Neural progenitor cell (in vitro differentiated cells): Measurements from ENCODE around the gene PPP1R3A. TPM values are rescaled to one million over a fixed set of nuclear protein-coding genes. Genes with fewer than 3 reads are reported as not detected.

Source experiments
- DNase-seq: peaks from one replicate; pipeline ENCODE4 v3.0.0-alpha.2; 2016; ENCODE audit warnings: low spot score
- H2AFZ ChIP-seq: fragments of 200-600 bp; sonication (generic); replicated peaks from 2 replicates; pipeline ENCODE4 v1.6.1; 2016; ENCODE audit warnings: antibody characterized with exemption
- H3F3A ChIP-seq: fragments of 200-600 bp; sonication (generic); 2 replicates; pipeline ENCODE4 v1.6.1; 2016; ENCODE audit warnings: antibody characterized with exemption, low read depth
- H3K27ac ChIP-seq: fragments of 200-600 bp; sonication (generic); 2 replicates; pipeline ENCODE4 v1.5.1; 2016; ENCODE audit warnings: mild to moderate bottlenecking
- H3K27me3 ChIP-seq: fragments of 200-600 bp; sonication (generic); 2 replicates; pipeline ENCODE4 v1.6.1; 2016; ENCODE audit warnings: mild to moderate bottlenecking, moderate library complexity
- H3K36me3 ChIP-seq: fragments of 200-600 bp; sonication (generic); 2 replicates; pipeline ENCODE4 v1.5.1; 2016
- H3K4me1 ChIP-seq: fragments of 200-600 bp; sonication (generic); 2 replicates; pipeline ENCODE4 v1.6.1; 2016; ENCODE audit warnings: mixed run types
- H3K4me2 ChIP-seq: fragments of 200-600 bp; sonication (generic); 2 replicates; pipeline ENCODE4 v1.6.1; 2016
- H3K4me3 ChIP-seq: fragments of 200-600 bp; sonication (generic); 2 replicates; pipeline ENCODE4 v1.5.1; 2016
- H3K79me2 ChIP-seq: fragments of 200-600 bp; sonication (generic); 2 replicates; pipeline ENCODE4 v1.6.1; 2016; ENCODE audit warnings: low read depth
- H3K9ac ChIP-seq: fragments of 200-600 bp; sonication (generic); 2 replicates; pipeline ENCODE4 v1.6.1; 2016
- H3K9me3 ChIP-seq: fragments of 200-600 bp; sonication (generic); 2 replicates; pipeline ENCODE4 v1.5.1; 2016; ENCODE audit warnings: low read depth
- H4K20me1 ChIP-seq: fragments of 200-600 bp; sonication (generic); 2 replicates; pipeline ENCODE4 v1.6.1; 2016; ENCODE audit warnings: low read depth
- H3K27ac Mint-ChIP-seq: 3 replicates; pipeline ENCODE4 v1.8.0; 2021; ENCODE audit warnings: mixed read lengths
- H3K27me3 Mint-ChIP-seq: 2 replicates; pipeline ENCODE4 v1.8.0; 2022; ENCODE audit warnings: low read depth, mild to moderate bottlenecking, inconsistent platforms, moderate library complexity, mixed read lengths; ENCODE audit not compliant: insufficient read depth
- H3K36me3 Mint-ChIP-seq: 3 replicates; pipeline ENCODE4 v1.8.0; 2021; ENCODE audit warnings: mixed read lengths
- H3K4me1 Mint-ChIP-seq: 3 replicates; pipeline ENCODE4 v1.8.0; 2021; ENCODE audit warnings: mixed read lengths
- H3K4me3 Mint-ChIP-seq: 3 replicates; pipeline ENCODE4 v1.8.0; 2021; ENCODE audit warnings: mild to moderate bottlenecking, moderate library complexity, mixed read lengths
- H3K9me3 Mint-ChIP-seq: 3 replicates; pipeline ENCODE4 v1.8.0; 2020; ENCODE audit warnings: mixed read lengths
- CTCF ChIP-seq: fragments of 200-600 bp; sonication (generic); IDR thresholded peaks from 2 replicates; pipeline ENCODE4 v1.5.1; 2017; ENCODE audit warnings: antibody characterized with exemption, mild to moderate bottlenecking
- EZH2 ChIP-seq: fragments of 200-600 bp; sonication (generic); IDR thresholded peaks from 2 replicates; pipeline ENCODE4 v1.6.1; 2017; ENCODE audit warnings: antibody characterized with exemption, mild to moderate bottlenecking, moderate library complexity
- EZH2phosphoT487 ChIP-seq: fragments of 200-600 bp; sonication (generic); IDR thresholded peaks from 2 replicates; pipeline ENCODE4 v1.6.1; 2017; ENCODE audit warnings: antibody characterized with exemption
- total RNA-seq: library from RNA; depleted of rRNA; stranded (reverse); fragments of >200 nt; gene quantifications from 2 replicates; pipeline ENCODE4 v1.2.3, GENCODE V29; 2015; ENCODE audit warnings: low replicate concordance

PPP1R3A gene
- total RNA-seq, 1 donor from 2014 or later: not detected

DNA sequence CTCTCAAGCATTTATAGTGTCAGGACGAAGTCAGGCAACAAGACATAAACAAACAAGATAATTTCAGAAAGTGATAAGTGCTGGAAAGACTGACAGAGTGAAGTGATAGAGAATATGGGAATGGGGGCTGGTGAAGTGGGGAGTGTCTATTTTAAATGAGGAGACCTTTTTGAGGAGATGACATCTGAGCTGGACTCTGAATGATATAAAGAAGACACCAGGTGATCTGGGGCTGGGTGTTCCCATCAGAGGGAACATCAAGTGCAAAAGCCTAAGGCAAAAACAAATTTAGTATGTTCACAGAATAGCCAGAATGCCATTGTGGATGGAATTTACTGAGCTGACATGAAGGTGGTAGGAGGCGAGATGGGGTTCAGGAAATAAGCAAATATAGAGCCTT lies 83.4 kb downstream of the PPP1R3A start:
- H3K27me3 Mint-ChIP-seq: no peaks in the 10 kb centered on the region
- H3K4me2 ChIP-seq: no peak overlapping the region
- no peaks in the 10 kb centered on the region for H3K4me1 Mint-ChIP-seq
- TF ChIP-seq EZH2phosphoT487 (no peak), EZH2 (no peak), CTCF (no peak)
- no peaks in the 10 kb centered on the region for H3F3A ChIP-seq
- no peak overlapping the region for H2AFZ ChIP-seq
- no peaks in the 10 kb centered on the region for H3K79me2 ChIP-seq
- H4K20me1 ChIP-seq: no peaks in the 10 kb centered on the region
- no peaks in the 10 kb centered on the region for H3K4me1 ChIP-seq
- no peaks in the 10 kb centered on the region for H3K9me3 Mint-ChIP-seq
- no peaks in the 10 kb centered on the region for H3K36me3 Mint-ChIP-seq
- no peak overlapping the region for H3K27ac ChIP-seq
- no peak overlapping the region for H3K4me3 ChIP-seq
- no peak for DNase-seq
- H3K9ac ChIP-seq: no peak overlapping the region
- no peaks in the 10 kb centered on the region for H3K9me3 ChIP-seq
- no peak overlapping the region for H3K4me3 Mint-ChIP-seq
- no peaks in the 10 kb centered on the region for H3K36me3 ChIP-seq
- no peaks in the 10 kb centered on the region for H3K27me3 ChIP-seq
- no peak overlapping the region for H3K27ac Mint-ChIP-seq

- no peaks in the 10 kb centered on the region for H3F3A ChIP-seq
- H3K27ac ChIP-seq: no peak overlapping the region
- TF ChIP-seq EZH2phosphoT487: no peak
- no peak for TF ChIP-seq CTCF
- no peak for TF ChIP-seq EZH2
- no peak overlapping the region for H3K4me2 ChIP-seq
- Mint-ChIP-seq H3K27me3 (no peaks in the 10 kb centered on the region), H3K27ac (no peak overlapping the region), H3K9me3 (no peaks in the 10 kb centered on the region), H3K4me1 (no peaks in the 10 kb centered on the region), H3K4me3 (no peak overlapping the region), H3K36me3 (no peaks in the 10 kb centered on the region)
- no peak overlapping the region for H2AFZ ChIP-seq
- H3K79me2 ChIP-seq: no peaks in the 10 kb centered on the region
- no peaks in the 10 kb centered on the region for H3K36me3 ChIP-seq
- H3K27me3 ChIP-seq: no peaks in the 10 kb centered on the region
- no peaks in the 10 kb centered on the region for H3K4me1 ChIP-seq
- no peak for DNase-seq
- H4K20me1 ChIP-seq: no peaks in the 10 kb centered on the region
- no peak overlapping the region for H3K4me3 ChIP-seq
- no peaks in the 10 kb centered on the region for H3K9me3 ChIP-seq
- no peak overlapping the region for H3K9ac ChIP-seq
Observed at GRCh38 chr7:113832196-113832745, 86.5 kb downstream of the PPP1R3A start.

GRCh38 chr7:113831556-113831955 lies 87.3 kb downstream of the PPP1R3A start:
- no peak for DNase-seq
- Histone ChIP-seq H3K27ac (no peak overlapping the region), H3K4me1 (peaks cover 3% of the 10 kb centered on the region), H2AFZ (no peak overlapping the region), H3K4me2 (no peak overlapping the region), H4K20me1 (no peaks in the 10 kb centered on the region), H3K36me3 (no peaks in the 10 kb centered on the region), H3K9me3 (no peaks in the 10 kb centered on the region), H3K27me3 (no peaks in the 10 kb centered on the region), H3K79me2 (no peaks in the 10 kb centered on the region), H3F3A (no peaks in the 10 kb centered on the region), H3K9ac (no peak overlapping the region), H3K4me3 (no peak overlapping the region)
- Mint-ChIP-seq H3K4me1 (no peaks in the 10 kb centered on the region), H3K4me3 (no peak overlapping the region), H3K27ac (no peak overlapping the region), H3K36me3 (no peaks in the 10 kb centered on the region), H3K9me3 (no peaks in the 10 kb centered on the region), H3K27me3 (no peaks in the 10 kb centered on the region)
- TF ChIP-seq EZH2: no peak
- no peak for TF ChIP-seq CTCF
- no peak for TF ChIP-seq EZH2phosphoT487
